Endodermal cell (in vitro differentiated cells): Measurements from ENCODE around the gene SECISBP2L. TPM values are rescaled to one million over a fixed set of nuclear protein-coding genes. Genes with fewer than 3 reads are reported as not detected.
A peak's percentile ranks its signal among the peaks of the same experiment; 100 is the strongest.

Experiments
- DNase-seq: peaks from one replicate; pipeline ENCODE4 v3.0.0-alpha.2; 2017
- H3K27ac ChIP-seq: 2 replicates; pipeline ENCODE4 v1.5.1; 2013; ENCODE audit warnings: mild to moderate bottlenecking, low read depth, low read length, moderate library complexity
- H3K27me3 ChIP-seq: 2 replicates; pipeline ENCODE4 v1.6.1; 2013; ENCODE audit warnings: mild to moderate bottlenecking, low read length, moderate library complexity; ENCODE audit not compliant: insufficient read depth, control insufficient read depth, poor library complexity, severe bottlenecking
- H3K36me3 ChIP-seq: 2 replicates; pipeline ENCODE4 v1.7.0; 2013; ENCODE audit warnings: mild to moderate bottlenecking, low read length, moderate library complexity; ENCODE audit not compliant: control insufficient read depth, insufficient read depth
- H3K4me1 ChIP-seq: one replicate; pipeline ENCODE4 v1.7.0; 2013; ENCODE audit warnings: low read length; ENCODE audit not compliant: control insufficient read depth, insufficient read depth
- H3K4me3 ChIP-seq: 2 replicates; pipeline ENCODE4 v1.5.1; 2013; ENCODE audit warnings: mild to moderate bottlenecking, low read length, moderate library complexity
- H3K9ac ChIP-seq: 2 replicates; pipeline ENCODE4 v1.6.1; 2013; ENCODE audit warnings: mild to moderate bottlenecking, low read length, moderate library complexity; ENCODE audit not compliant: poor library complexity, severe bottlenecking; ENCODE audit errors: extremely low read depth
- H3K9me3 ChIP-seq: 2 replicates; pipeline ENCODE4 v1.6.1; 2013; ENCODE audit warnings: mild to moderate bottlenecking, low read length, moderate library complexity; ENCODE audit not compliant: control insufficient read depth
- H3K27ac Mint-ChIP-seq: 2 replicates; pipeline ENCODE4 v1.8.0; 2020; ENCODE audit warnings: mixed read lengths
- H3K27me3 Mint-ChIP-seq: 2 replicates; pipeline ENCODE4 v1.8.0; 2021; ENCODE audit warnings: mild to moderate bottlenecking, mixed read lengths; ENCODE audit not compliant: insufficient read depth
- H3K36me3 Mint-ChIP-seq: 2 replicates; pipeline ENCODE4 v1.8.0; 2020; ENCODE audit warnings: low read depth, mixed read lengths
- H3K4me1 Mint-ChIP-seq: 2 replicates; pipeline ENCODE4 v1.8.0; 2020; ENCODE audit warnings: mixed read lengths
- H3K4me3 Mint-ChIP-seq: 2 replicates; pipeline ENCODE4 v1.8.0; 2020; ENCODE audit warnings: mild to moderate bottlenecking, moderate library complexity, mixed read lengths
- H3K9me3 Mint-ChIP-seq: 2 replicates; pipeline ENCODE4 v1.8.0; 2020; ENCODE audit warnings: mild to moderate bottlenecking, mixed read lengths
- CTCF ChIP-seq: fragments of 200-600 bp; sonication (generic); conservative IDR thresholded peaks from 2 replicates; pipeline ENCODE4 v1.5.0; 2021; ENCODE audit warnings: antibody characterized with exemption, mild to moderate bottlenecking
- WGBS, 2 experiments: methylation state at CpG; one replicate each; pipeline versions ENCODE4 v1.1.5 to v1.1.7; 2013; ENCODE audit warnings: missing lambda C conversion rate in 2 of 2, mixed read lengths in 1 of 2; ENCODE audit not compliant: insufficient coverage in 1 of 2, insufficient read length in 1 of 2; 5-methylcytosine and 5-hydroxymethylcytosine counted together
- total RNA-seq, 2 donors: library from RNA; stranded (reverse); fragmentation: NEBNext Ultra II Directional in 1 of 2; extraction: Animal tissue kit (Norgen Biotek cat#: 25700) in 1 of 2; gene quantifications; 2 replicates in 1 of 2; 3 replicates in 1 of 2; pipeline ENCODE4 v1.2.1, GENCODE V29; 2021

SECISBP2L gene
- total RNA-seq, 2 donors from 2014 or later, result 49.4 to 51.0 TPM

- no peak overlapping the region for H3K4me3 ChIP-seq
- Mint-ChIP-seq H3K27ac (no peak overlapping the region), H3K9me3 (peaks cover 19% of the 10 kb centered on the region), H3K4me1 (no peaks in the 10 kb centered on the region), H3K36me3 (no peaks in the 10 kb centered on the region), H3K27me3 (no peaks in the 10 kb centered on the region), H3K4me3 (no peak overlapping the region)
- WGBS, 2 experiments, result 90 to 97% methylated on average over 2 to 4 of the region's 4 CpGs
- H3K27ac ChIP-seq, result no peak overlapping the region
- no peak for DNase-seq
- H3K9ac ChIP-seq, result no peak overlapping the region
- TF ChIP-seq CTCF, result no peak
- H3K9me3 ChIP-seq, result no peaks in the 10 kb centered on the region
- no peaks in the 10 kb centered on the region for H3K36me3 ChIP-seq
- H3K27me3 ChIP-seq, result no peaks in the 10 kb centered on the region
- H3K4me1 ChIP-seq, result no peaks in the 10 kb centered on the region
Observed at GRCh38 chr15:49052662-49053061, 6.4 kb upstream of the SECISBP2L start.

- Mint-ChIP-seq H3K27ac (no peak overlapping the region), H3K4me3 (no peak overlapping the region), H3K36me3 (no peaks in the 10 kb centered on the region), H3K27me3 (no peaks in the 10 kb centered on the region), H3K4me1 (peaks cover 10% of the 10 kb centered on the region), H3K9me3 (peaks cover 13% of the 10 kb centered on the region)
- no peak for TF ChIP-seq CTCF
- no peak overlapping the region for H3K9ac ChIP-seq
- H3K4me1 ChIP-seq, result no peaks in the 10 kb centered on the region
- DNase-seq, result no peak
- no peak overlapping the region for H3K4me3 ChIP-seq
- H3K27me3 ChIP-seq, result no peaks in the 10 kb centered on the region
- no peak overlapping the region for H3K27ac ChIP-seq
- peaks cover 3% of the 10 kb centered on the region for H3K36me3 ChIP-seq
- H3K9me3 ChIP-seq, result no peaks in the 10 kb centered on the region
Observed at GRCh38 chr15:49047456-49047855, 1.2 kb upstream of the SECISBP2L start.

- Histone ChIP-seq H3K27me3 (no peaks in the 10 kb centered on the region), H3K4me1 (no peaks in the 10 kb centered on the region), H3K27ac (peak overlapping the region; percentile 26), H3K9me3 (peaks cover 4% of the 10 kb centered on the region), H3K36me3 (peaks cover 8% of the 10 kb centered on the region), H3K4me3 (peak overlapping the region; percentile 92), H3K9ac (peak overlapping the region; percentile 77)
- no peaks in the 10 kb centered on the region for H3K27me3 Mint-ChIP-seq
- peak overlapping the region; percentile 92 for H3K4me3 Mint-ChIP-seq
- peaks cover 14% of the 10 kb centered on the region for H3K36me3 Mint-ChIP-seq
- peak overlapping the region; percentile 96 for H3K27ac Mint-ChIP-seq
- WGBS, 2 experiments, result 0% methylated on average over 6 to 17 of the region's 17 CpGs
- TF ChIP-seq CTCF, result no peak
- no peaks in the 10 kb centered on the region for H3K9me3 Mint-ChIP-seq
- DNase-seq, result no peak
- H3K4me1 Mint-ChIP-seq, result peaks cover 10% of the 10 kb centered on the region
Observed at GRCh38 chr15:49045751-49046219, 461 bp downstream of the SECISBP2L start.
